HG03139 (cell line): ENCODE results near the gene PDF.
A peak's percentile ranks its signal among the peaks of the same experiment; 100 is the strongest.
"Not testable (repeated sequence)": the region's sequence is repeated elsewhere in the genome, so short reads cannot be mapped to it uniquely, and the experiment has no call there.

Source experiments
- ATAC-seq: cut with Tn5 transposase; IDR thresholded peaks from one replicate; pipeline ENCODE4 v1.9.1; 2021; ENCODE audit not compliant: unreplicated experiment

The PDF gene, protein sequence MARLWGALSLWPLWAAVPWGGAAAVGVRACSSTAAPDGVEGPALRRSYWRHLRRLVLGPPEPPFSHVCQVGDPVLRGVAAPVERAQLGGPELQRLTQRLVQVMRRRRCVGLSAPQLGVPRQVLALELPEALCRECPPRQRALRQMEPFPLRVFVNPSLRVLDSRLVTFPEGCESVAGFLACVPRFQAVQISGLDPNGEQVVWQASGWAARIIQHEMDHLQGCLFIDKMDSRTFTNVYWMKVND

DNA sequence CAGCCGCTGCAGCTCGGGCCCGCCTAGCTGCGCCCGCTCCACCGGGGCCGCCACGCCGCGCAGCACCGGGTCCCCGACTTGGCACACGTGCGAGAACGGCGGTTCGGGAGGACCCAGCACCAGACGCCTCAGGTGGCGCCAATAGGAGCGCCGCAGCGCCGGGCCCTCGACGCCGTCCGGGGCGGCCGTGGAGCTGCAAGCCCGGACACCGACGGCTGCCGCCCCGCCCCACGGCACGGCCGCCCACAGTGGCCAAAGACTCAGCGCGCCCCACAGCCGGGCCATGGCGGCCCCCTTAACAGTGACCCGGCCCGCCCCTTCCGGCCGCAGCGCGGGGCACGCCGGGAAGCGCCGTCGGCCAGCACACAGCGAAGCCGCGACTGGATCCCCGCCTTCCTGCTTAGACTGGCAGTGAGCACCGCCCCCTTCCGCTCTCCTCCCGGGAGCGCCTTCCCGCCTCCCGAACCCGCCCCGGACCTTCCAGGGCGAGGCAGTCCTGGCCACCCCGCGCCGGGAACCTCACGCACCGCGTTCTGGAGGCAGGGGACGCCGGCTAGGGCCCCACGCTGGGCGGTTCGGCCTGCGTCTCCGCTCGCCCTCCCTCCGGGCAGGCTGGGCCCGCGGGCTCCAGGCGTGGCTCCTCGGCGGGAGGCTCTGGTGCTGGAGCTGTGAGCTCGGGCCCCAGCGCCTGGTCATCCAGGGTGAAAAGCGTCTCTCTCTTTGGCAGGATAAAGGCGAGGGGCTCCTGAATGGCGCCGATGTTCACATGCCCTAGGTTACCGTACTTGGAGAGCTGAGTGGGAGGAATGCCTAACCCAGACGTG is at the start of gene PDF:
Gene PDF (minus strand): TSS at position 303 of the 824 bp plus-strand sequence. CDS start 18 bp downstream, at position 285.
- ATAC-seq, result peak; percentile 86

DNA sequence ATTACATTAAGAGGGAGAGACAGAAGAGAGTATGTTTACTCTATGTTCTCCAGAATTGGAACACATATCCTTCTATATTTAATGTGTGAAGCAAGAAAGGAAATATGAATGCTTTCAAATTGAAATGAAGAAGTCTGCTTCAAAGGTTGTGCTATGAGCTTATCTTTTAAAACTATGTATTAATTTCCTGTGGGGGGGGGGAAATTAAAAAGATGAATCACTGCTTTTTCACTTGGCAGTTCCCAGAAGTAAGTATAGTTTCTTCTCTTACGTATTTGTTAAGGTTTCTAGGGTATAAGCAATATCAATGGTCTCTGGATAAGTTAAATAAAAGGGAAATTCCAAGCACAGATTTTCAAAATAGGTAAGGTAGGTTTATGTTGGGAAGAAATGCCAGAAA is 48.4 kb upstream of the PDF start:
- ATAC-seq, result no peak

GRCh38 chr16:69378036-69378435 is 47.6 kb upstream of the PDF start:
- ATAC-seq, result no peak

DNA sequence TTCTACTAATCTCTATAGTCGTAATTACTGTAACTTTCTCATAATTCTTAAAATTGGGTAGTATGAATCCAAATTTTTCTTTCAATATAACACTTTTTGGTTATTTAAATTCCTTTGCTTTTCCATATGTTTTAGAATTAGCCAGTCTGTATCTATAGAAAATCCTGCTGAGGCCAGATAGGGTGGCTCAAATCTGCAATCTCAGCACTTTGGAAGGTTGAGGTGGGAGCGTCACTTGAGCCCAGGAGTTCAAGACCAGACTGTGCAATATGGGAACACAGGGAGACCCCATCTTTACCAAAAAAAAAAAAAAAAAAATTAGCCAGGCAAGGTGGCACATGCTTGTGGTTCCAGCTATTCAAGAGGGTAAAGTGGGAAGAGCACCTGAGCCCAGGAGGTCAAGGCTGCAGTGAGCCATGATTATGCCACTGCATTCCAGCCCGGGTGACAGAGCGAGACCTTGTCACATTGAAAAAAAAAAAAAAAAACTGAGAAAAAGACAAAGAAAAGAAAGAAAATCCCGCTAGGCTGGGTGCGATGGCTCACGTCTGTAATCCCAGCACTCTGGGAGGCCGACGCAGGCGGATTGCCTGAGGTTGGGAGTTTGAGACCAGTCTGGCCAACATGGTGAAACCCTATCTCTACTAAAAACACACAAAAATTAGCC is 46.1 kb upstream of the PDF start:
- ATAC-seq, result no peak

GRCh38 chr16:69373019-69373418 is 42.6 kb upstream of the PDF start:
- no peak for ATAC-seq

DNA sequence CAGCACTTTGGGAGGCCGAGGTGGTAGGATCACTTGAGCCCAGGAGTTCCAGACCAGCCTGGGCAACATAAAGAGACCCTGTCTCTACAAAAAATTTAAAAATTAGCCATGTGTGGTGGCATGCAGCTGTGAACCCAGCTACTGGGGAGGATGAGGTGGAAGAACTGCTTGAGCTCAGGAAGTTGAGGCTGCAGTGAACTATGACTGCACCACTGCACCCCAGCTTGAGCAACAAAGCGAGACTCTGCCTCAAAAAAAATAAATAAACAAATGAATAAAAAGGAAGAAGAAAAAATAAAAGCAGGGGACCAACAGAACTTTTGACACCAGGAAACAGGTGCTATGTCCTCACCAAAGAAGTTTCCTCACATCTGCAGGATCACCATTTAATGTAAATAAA is 41.2 kb upstream of the PDF start:
- no peak for ATAC-seq

DNA sequence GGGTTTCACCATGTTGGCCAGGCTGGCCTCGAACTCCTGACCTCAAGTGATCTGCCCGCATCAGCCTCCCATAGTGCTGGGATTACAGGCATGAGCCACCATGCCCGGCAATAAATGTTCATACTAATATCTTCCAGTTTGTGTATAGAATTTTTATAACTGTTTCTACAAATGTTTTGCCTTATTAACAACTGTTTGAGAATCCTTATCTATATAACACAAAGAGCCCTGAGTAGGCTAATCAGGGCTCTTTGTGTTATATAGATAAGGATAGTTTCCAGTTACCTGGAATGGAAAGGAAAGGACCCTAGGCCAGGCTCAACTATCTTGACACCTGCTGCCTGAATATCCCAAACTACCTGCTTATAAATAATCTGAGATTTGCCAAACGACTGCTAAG is 38.5 kb upstream of the PDF start:
- ATAC-seq, result no peak

DNA sequence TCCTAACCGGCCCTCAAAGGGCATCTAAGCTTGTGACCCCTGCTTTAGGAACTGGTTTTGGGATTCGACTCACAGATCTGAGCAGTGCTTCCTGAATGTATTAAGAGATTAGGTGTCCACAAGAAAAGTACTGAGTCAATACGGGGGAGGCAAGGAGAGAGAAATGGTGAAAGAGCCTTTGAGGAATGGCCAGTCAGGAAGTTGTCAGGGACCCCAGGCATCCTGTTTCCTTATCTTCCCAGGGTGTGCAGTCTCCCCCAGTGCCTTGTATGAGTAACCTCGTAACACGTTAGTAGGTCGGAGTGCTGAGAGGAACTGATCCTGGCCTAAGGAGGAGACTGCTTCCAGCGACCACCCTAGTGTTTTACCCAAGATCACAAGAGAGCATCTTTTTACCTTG is 37.6 kb upstream of the PDF start:
- ATAC-seq, result no peak

DNA sequence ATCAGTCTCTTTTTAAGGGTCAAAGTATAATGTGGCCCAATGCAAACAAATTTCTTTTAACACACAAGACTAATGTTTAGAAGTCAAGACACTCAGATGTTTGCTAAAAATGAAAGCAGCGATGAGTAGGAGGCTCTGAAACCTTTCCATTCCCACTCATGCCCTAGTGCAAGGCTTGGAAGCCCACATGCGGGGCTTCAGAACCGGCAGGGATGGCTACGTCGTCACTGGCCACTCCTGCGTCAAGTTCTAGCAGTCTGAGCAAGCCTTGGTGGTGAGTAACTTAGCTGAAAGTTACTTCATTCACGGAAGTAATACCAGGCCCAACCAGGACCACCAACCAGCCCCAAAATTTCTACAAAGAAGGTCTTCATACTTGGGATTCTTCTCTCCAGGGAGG is 36.0 kb upstream of the PDF start:
- no peak for ATAC-seq

DNA sequence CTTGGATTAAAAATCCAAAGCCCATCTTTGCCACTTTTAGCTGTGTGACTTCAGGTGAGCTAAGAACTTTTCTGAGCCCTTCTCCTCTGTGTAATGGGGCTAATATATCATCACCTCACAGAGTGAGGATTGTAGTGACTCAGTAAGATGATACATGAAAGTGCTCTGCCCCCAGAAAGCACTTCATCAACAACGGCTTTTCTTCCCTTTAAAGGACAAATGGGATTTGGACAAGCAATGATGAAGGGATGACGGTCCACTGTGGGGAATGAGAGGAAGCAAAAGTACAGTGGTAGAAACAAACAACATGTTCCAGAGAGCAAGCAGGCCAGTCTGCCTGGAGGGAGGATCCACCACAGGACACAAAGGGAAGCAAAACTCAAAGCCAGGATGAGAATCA is 35.5 kb upstream of the PDF start:
- ATAC-seq, result no peak

- no peak for ATAC-seq
These were observed 33.7 kb upstream of the PDF start for GRCh38 chr16:69364088-69364487.

GRCh38 chr16:69363281-69363717 is 32.9 kb upstream of the PDF start:
- ATAC-seq, result no peak

DNA sequence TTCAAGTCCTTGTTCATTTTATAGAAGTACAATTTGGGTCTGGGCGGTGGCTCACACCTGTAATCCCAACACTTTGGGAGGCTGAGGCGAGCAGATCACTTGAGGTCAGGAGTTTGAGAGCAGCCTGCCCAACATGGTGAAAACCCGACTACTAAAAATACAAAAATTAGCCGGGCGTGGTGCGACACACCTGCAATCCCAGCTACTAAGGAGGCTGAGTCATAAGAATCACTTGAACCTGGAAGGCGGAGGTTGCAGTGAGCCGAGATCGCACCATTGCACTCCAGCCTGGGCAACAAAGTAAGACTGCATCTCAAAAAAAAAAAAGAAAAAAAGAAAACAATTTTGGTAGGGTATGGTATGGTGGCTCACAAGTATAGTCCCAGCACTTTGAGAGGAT is 29.7 kb upstream of the PDF start:
- not testable (repeated sequence) for ATAC-seq

GRCh38 chr16:69351309-69352027 is 21.1 kb upstream of the PDF start, which contains the start of gene TMED6:
Gene TMED6, minus strand, starts transcription at chr16:69351786. Its CDS starts 33 bp downstream, at chr16:69351753.
- ATAC-seq, result no peak

GRCh38 chr16:69350536-69351133 is 20.2 kb upstream of the PDF start:
- no peak for ATAC-seq

DNA sequence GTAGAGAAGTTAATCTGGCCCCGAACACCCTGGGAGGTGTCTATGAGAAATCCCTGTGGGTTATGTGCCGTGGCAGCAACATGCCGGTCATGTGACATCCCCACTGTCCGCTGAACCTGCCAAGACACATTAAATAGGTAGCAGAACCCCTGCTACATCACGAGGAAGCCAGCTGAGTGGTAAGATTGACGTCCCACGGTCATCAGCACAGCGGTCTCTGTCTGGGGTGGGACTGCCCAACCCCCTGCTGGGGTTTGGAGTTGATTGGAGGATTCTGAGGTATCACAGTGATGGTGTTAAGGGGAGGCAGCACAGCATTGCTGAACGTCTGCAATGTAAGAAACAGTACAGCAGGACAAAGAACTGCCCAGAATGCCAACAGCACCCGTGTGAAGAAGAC is 19.1 kb upstream of the PDF start:
- ATAC-seq, result no peak

DNA sequence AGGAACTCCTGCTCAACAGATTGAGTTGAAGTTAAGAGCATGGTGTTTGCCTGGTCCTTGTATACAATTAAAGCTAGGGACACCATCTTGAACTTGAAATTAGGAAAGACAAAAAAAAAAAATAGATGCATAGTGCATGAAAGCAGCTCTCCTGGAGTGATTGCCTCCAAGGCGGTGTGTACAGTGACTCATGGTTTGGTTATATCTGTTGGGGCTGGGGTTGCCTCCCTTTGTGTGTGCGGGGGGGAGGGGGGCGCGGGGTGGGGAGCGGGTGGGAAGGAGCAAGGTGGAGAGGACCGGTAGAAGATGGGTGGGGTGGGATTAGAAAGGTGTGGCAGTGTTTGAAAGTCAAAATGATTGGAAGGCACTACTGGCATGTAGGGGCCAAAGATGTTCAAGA is 17.8 kb upstream of the PDF start:
- no peak for ATAC-seq

DNA sequence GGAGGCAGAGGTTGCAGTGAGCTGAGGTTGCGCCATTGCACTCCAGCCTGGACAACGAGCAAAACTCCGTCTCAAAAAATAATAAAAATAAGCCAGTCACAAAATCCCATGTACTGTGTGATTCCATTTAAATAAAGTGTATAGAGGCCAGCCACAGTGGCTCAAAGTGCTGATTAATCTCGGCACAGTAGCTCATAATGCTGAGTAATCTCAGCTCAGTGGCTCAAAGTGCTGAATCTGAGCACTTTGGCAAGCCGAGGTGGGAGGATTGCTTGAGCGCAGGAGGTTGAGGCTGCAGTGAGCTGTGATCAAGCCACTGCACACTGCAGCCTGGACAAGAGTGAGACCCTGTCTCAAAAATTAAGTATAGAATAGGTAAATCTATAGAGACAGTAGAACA is 16.3 kb upstream of the PDF start:
- no peak for ATAC-seq

GRCh38 chr16:69345923-69346322 is 15.5 kb upstream of the PDF start:
- ATAC-seq, result no peak

DNA sequence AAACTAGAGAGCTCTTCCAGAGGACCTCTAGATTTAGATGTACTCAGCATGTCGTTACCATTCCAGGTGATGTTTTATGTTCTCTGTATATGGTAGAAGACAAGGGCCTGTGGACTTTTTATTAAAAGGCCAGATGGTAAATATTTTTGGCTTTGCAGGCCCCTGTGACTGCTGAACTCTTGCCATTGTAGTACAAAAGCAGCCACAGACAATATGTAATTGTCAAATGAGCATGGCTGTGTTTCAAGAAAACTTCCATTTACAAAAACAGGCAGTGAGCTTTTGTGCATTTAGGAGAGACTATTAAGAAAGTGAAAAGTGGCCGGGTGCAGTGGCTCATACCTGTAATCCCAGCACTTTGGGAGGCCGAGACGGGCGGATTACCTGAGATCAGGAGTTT is 13.8 kb upstream of the PDF start:
- no peak for ATAC-seq

DNA sequence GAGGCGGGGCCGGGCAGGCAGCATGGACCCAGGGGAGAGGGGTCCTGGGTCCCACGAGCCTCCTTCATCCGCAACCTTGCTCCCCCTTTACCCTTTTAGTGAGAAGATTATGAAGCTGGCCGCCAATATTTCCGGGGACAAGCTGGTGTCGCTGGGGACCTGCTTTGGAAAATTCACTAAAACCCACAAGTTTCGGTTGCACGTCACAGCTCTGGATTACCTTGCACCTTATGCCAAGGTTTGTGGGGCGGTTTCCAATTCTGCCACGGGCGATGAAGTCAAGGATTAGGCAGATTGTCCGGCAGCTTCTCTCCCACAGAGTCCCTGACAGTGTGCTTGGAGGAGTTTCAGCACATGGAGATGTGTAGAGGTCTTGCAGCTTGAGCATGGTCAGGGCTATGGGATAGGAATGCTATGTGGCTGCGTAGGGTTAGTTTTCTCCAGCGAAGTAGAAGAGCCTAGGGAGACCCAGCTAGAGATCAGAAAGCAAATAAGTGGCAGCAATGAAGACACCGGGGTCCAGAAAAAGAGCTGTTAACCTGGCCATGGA is 9.8 kb upstream of the PDF start:
- peak; percentile 2 for ATAC-seq
